HG02938 (cell line): ENCODE data around the gene SEC22C.

Experiments used
- ATAC-seq: cut with Tn5 transposase; IDR thresholded peaks from one replicate; pipeline ENCODE4 v1.9.1; 2021; ENCODE audit warnings: mild to moderate bottlenecking, moderate library complexity; ENCODE audit not compliant: unreplicated experiment

SEC22C gene

GRCh38 chr3:42515976-42516375 lies 65.8 kb downstream of the SEC22C start:
- ATAC-seq: no peak

- ATAC-seq: no peak
These were observed 66.3 kb downstream of the SEC22C start for GRCh38 chr3:42515391-42515916.

GRCh38 chr3:42514876-42515275 lies 66.9 kb downstream of the SEC22C start:
- no peak for ATAC-seq

GRCh38 chr3:42513521-42513920 lies 68.2 kb downstream of the SEC22C start:
- ATAC-seq: no peak

- no peak for ATAC-seq
These were observed 68.6 kb downstream of the SEC22C start for GRCh38 chr3:42513121-42513520.

- no peak for ATAC-seq
These were observed 70.0 kb downstream of the SEC22C start for GRCh38 chr3:42511736-42512135.

GRCh38 chr3:42511201-42511600 lies 70.6 kb downstream of the SEC22C start:
- no peak for ATAC-seq

- no peak for ATAC-seq
These were observed 71.4 kb downstream of the SEC22C start for GRCh38 chr3:42510325-42510724.

- no peak for ATAC-seq
These were observed 72.7 kb downstream of the SEC22C start for GRCh38 chr3:42509111-42509510.

GRCh38 chr3:42508562-42508961 lies 73.2 kb downstream of the SEC22C start:
- ATAC-seq: no peak

- no peak for ATAC-seq
These were observed 73.9 kb downstream of the SEC22C start for GRCh38 chr3:42507761-42508335.

GRCh38 chr3:42507252-42507651 lies 74.5 kb downstream of the SEC22C start:
- no peak for ATAC-seq

- ATAC-seq: no peak
These were observed 75.8 kb downstream of the SEC22C start for GRCh38 chr3:42505849-42506410.

GRCh38 chr3:42505128-42505848 lies 76.5 kb downstream of the SEC22C start:
- ATAC-seq: no peak

- ATAC-seq: no peak
These were observed 77.2 kb downstream of the SEC22C start for GRCh38 chr3:42504334-42505127.

GRCh38 chr3:42503957-42504333 lies 77.8 kb downstream of the SEC22C start:
- ATAC-seq: no peak

- ATAC-seq: no peak
These were observed 78.4 kb downstream of the SEC22C start for GRCh38 chr3:42503251-42503924.

- ATAC-seq: peak; percentile 80
These were observed 79.1 kb downstream of the SEC22C start, which contains the start of gene VIPR1 for GRCh38 chr3:42502429-42503250. VIPR1 (plus strand) TSS chr3:42502643; CDS start chr3:42502736, 93 bp downstream.

- ATAC-seq: peak; percentile 26
These were observed 79.9 kb downstream of the SEC22C start for GRCh38 chr3:42501681-42502428.
